OCI-LY1 (cell line): ENCODE measurements around the gene SLC12A7.

Experiments used
- H2AFZ ChIP-seq: fragments of 200-600 bp; sonication (generic), shearing (Covaris generic); 2 replicates; pipeline ENCODE4 v1.6.0; 2014; ENCODE audit warnings: antibody characterized with exemption, mild to moderate bottlenecking, low read length
- H3F3A ChIP-seq: fragments of 200-600 bp; sonication (generic), shearing (Covaris generic); 2 replicates; pipeline ENCODE4 v1.6.0; 2014; ENCODE audit warnings: mild to moderate bottlenecking, antibody characterized with exemption, low read length, moderate library complexity; ENCODE audit not compliant: insufficient read depth
- H3K27ac ChIP-seq: fragments of 200-600 bp; sonication (generic); 2 replicates; pipeline ENCODE4 v1.5.1; 2014; ENCODE audit warnings: low read length, mixed run types, mild to moderate bottlenecking, low read depth; ENCODE audit not compliant: poor library complexity, severe bottlenecking
- H3K27me3 ChIP-seq: fragments of 200-600 bp; sonication (generic); 2 replicates; pipeline ENCODE4 v1.6.0; 2014; ENCODE audit warnings: antibody characterized with exemption, mild to moderate bottlenecking, low read length, moderate library complexity; ENCODE audit not compliant: insufficient read depth
- H3K36me3 ChIP-seq: fragments of 200-600 bp; sonication (generic); 2 replicates; pipeline ENCODE4 v1.6.1; 2014; ENCODE audit warnings: mild to moderate bottlenecking, antibody characterized with exemption, low read length, moderate library complexity, mixed read lengths; ENCODE audit not compliant: insufficient read depth
- H3K4me1 ChIP-seq: fragments of 200-600 bp; sonication (generic); 2 replicates; pipeline ENCODE4 v1.5.1; 2014; ENCODE audit warnings: mild to moderate bottlenecking, low read length, moderate library complexity; ENCODE audit not compliant: insufficient read depth, severe bottlenecking
- H3K4me2 ChIP-seq: fragments of 200-600 bp; sonication (generic), shearing (Covaris generic); 2 replicates; pipeline ENCODE4 v1.6.1; 2014; ENCODE audit warnings: low read length
- H3K4me3 ChIP-seq: fragments of 200-600 bp; sonication (generic); 2 replicates; pipeline ENCODE4 v1.5.1; 2014; ENCODE audit warnings: low read length, low read depth, mild to moderate bottlenecking, mixed read lengths; ENCODE audit not compliant: poor library complexity, severe bottlenecking
- H3K79me2 ChIP-seq: fragments of 200-600 bp; shearing (Covaris generic); 2 replicates; pipeline ENCODE4 v1.6.1; 2016; ENCODE audit warnings: mixed run types, low read length, mixed read lengths; ENCODE audit not compliant: insufficient read depth
- H3K9ac ChIP-seq: fragments of 200-600 bp; sonication (generic), shearing (Covaris generic); 2 replicates; pipeline ENCODE4 v1.6.1; 2014; ENCODE audit warnings: mild to moderate bottlenecking, low read length, mixed read lengths
- H3K9me2 ChIP-seq: fragments of 200-600 bp; sonication (generic), shearing (Covaris generic); 2 replicates; pipeline ENCODE4 v1.6.1; 2014; ENCODE audit warnings: low read depth, mild to moderate bottlenecking, low read length, mixed read lengths
- H3K9me3 ChIP-seq: fragments of 200-600 bp; shearing (Covaris generic); 2 replicates; pipeline ENCODE4 v1.6.1; 2014; ENCODE audit warnings: low read length, mixed read lengths
- H4K20me1 ChIP-seq: fragments of 200-600 bp; sonication (generic), shearing (Covaris generic); 2 replicates; pipeline ENCODE4 v1.6.0; 2016; ENCODE audit warnings: mild to moderate bottlenecking, low read length; ENCODE audit not compliant: insufficient read depth
- EZH2 ChIP-seq: fragments of 200-600 bp; sonication (generic), shearing (Covaris generic); IDR thresholded peaks from 2 replicates; pipeline ENCODE4 v1.8.0; 2017; ENCODE audit warnings: borderline replicate concordance, mixed run types, mild to moderate bottlenecking, antibody characterized with exemption, low read length, moderate library complexity, mixed read lengths
- TF ChIP-seq, protein P1 (sequence below): fragments of 200-600 bp; sonication (generic), shearing (Covaris generic); IDR thresholded peaks from 2 replicates; pipeline ENCODE4 v1.5.1; 2017; ENCODE audit warnings: mild to moderate bottlenecking, antibody characterized with exemption, low read length, moderate library complexity, mixed read lengths

Gene SLC12A7

DNA sequence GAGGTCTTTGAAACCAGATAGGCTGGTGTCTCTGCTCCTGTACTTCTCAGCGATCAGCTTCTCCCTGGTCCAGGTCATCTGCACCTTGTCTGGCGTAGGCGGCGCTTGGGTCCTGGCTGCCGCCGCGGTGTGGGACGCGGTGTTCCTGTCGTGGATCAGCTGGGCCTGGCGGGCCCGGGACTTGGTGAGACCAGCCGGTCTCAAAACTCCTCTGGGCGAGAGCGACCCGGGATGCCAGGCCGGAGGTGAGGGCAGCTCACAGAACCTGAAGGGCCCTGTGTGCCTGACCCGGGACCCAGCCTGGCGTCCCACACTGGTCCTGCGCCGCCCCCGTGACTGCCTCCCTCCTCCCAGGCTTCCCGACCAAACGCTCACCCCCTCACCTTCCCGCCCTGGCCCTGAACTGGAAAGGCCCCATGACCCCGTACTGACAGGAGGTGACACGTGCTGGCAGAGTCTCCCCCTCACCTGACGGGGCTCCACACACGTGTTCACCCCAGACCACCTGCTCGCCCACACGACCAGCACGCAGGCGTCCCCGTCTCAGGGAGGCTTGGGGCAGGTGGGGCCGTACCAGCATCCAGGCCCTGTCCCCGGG lies 54.3 kb downstream of the SLC12A7 start:
- no peak overlapping the region for H3K4me2 ChIP-seq
- TF ChIP-seq, protein P1, sequence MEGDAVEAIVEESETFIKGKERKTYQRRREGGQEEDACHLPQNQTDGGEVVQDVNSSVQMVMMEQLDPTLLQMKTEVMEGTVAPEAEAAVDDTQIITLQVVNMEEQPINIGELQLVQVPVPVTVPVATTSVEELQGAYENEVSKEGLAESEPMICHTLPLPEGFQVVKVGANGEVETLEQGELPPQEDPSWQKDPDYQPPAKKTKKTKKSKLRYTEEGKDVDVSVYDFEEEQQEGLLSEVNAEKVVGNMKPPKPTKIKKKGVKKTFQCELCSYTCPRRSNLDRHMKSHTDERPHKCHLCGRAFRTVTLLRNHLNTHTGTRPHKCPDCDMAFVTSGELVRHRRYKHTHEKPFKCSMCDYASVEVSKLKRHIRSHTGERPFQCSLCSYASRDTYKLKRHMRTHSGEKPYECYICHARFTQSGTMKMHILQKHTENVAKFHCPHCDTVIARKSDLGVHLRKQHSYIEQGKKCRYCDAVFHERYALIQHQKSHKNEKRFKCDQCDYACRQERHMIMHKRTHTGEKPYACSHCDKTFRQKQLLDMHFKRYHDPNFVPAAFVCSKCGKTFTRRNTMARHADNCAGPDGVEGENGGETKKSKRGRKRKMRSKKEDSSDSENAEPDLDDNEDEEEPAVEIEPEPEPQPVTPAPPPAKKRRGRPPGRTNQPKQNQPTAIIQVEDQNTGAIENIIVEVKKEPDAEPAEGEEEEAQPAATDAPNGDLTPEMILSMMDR: no peak
- no peak for TF ChIP-seq EZH2
- no peaks in the 10 kb centered on the region for H4K20me1 ChIP-seq
- no peaks in the 10 kb centered on the region for H3F3A ChIP-seq
- H3K9ac ChIP-seq: no peak overlapping the region
- no peaks in the 10 kb centered on the region for H3K79me2 ChIP-seq
- no peaks in the 10 kb centered on the region for H3K9me2 ChIP-seq
- H3K9me3 ChIP-seq: no peaks in the 10 kb centered on the region
- no peak overlapping the region for H3K27ac ChIP-seq
- no peaks in the 10 kb centered on the region for H3K36me3 ChIP-seq
- peaks cover 7% of the 10 kb centered on the region; the same call in 1 of the 2 replicates for H3K27me3 ChIP-seq
- no peaks in the 10 kb centered on the region for H3K4me1 ChIP-seq
- no peak overlapping the region for H2AFZ ChIP-seq
- no peak overlapping the region for H3K4me3 ChIP-seq

DNA sequence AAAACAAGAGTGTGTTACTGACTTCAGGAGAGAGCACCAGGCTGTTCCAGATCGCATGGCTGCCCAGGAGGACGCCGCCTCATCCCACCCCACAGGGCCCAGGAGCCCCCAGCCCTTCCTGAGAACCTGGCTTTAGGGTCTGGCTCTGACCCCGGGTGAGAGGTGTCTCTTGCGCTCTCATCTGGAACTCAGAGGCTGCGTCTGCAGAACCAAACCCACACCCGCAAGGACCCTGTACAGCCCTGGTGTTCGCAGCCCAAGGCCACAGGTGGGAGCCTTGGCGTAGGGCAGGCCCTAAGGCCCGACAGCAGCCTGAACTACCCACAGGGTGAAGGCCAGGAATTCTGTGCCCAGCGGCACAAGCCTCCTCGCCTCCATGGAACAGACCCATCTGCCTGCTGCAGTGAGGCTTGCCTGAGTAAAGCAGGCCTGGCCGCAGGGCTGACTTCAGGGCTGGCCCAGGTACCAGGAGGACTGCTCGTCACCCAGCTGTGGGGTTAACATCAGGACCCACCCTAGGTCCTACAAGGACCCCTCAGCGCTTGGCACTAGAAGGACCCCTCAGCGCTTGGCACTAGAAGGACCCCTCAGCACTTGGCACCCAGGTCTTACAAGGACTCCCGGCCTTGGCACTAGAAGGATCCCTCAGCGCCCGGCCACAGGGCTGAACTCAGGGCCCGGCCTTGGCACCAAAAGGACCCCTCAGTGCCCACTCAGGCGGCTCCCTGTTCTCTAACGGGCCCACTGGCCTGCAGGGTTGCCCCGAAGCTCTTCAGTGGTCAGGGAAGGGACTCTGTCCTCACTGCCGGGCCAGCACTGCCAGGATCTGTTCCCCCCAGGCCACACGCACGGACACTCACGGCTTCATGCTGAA lies 55.0 kb downstream of the SLC12A7 start:
- Histone ChIP-seq H3K4me2 (no peak overlapping the region), H3F3A (no peaks in the 10 kb centered on the region), H3K27ac (no peak overlapping the region), H3K79me2 (no peaks in the 10 kb centered on the region), H3K9me3 (no peaks in the 10 kb centered on the region), H3K36me3 (no peaks in the 10 kb centered on the region), H2AFZ (no peak overlapping the region), H3K4me1 (no peaks in the 10 kb centered on the region), H3K27me3 (peaks cover 7% of the 10 kb centered on the region; the same call in 1 of the 2 replicates), H4K20me1 (no peaks in the 10 kb centered on the region), H3K9me2 (no peaks in the 10 kb centered on the region), H3K9ac (no peak overlapping the region), H3K4me3 (no peak overlapping the region)
- TF ChIP-seq, protein P1: no peak
- TF ChIP-seq EZH2: no peak

DNA sequence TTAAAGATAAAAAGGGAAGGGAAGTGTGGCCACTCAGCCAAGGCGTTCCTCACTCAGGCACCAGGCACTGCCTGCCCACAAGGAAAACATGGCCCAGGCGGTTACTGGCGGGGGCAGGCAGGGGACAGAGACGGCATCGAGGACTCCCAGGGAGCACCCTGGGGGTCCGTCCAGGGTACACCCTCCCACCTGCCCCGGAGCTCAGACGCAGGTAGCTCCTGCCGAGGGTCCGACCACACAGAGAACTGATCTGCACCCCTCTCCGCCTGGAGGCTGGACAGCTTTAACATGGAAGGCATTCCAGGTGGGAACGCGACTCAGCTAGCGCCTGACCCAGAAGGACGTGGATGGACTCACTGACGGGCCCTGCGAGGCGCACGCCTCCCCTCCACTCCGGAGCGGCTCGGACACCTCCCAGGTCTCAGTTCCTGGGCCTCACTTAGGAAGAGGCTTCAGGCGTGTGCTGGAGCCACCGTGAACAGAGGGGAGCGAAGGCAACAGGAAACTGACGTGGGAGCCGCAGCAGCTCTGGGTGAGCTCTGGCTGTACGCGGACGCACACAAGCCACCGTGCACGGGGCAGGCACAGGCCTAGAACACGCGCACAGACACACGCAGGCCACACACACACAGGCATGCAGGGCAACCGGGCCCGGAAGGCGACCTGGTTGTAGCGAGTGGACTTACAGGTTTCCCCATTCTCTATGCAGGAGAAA lies 55.8 kb downstream of the SLC12A7 start:
- Histone ChIP-seq H3K27me3 (peaks cover 7% of the 10 kb centered on the region; the same call in 1 of the 2 replicates), H3K9ac (no peak overlapping the region), H3K4me2 (no peak overlapping the region), H3F3A (no peaks in the 10 kb centered on the region), H4K20me1 (no peaks in the 10 kb centered on the region), H3K9me2 (no peaks in the 10 kb centered on the region), H3K27ac (no peak overlapping the region), H3K4me3 (no peak overlapping the region), H3K4me1 (no peaks in the 10 kb centered on the region), H3K79me2 (no peaks in the 10 kb centered on the region), H2AFZ (no peak overlapping the region), H3K9me3 (no peaks in the 10 kb centered on the region), H3K36me3 (no peaks in the 10 kb centered on the region)
- TF ChIP-seq EZH2: no peak
